GM12891 (cell line): Measurements from ENCODE around the gene SLIT1.

Source experiments
- DNase-seq: peaks from one replicate; pipeline ENCODE4 v3.0.0; 2011; ENCODE audit warnings: low spot score; ENCODE audit not compliant: insufficient read length
- FAIRE-seq: peaks from 2 replicates; lab custom pipeline; 2011; peaks lifted over from hg19 to GRCh38; lab: Jason Lieb, UNC
- PAX5 ChIP-seq: IDR thresholded peaks from 2 replicates; pipeline ENCODE4 v1.6.1; 2011; ENCODE audit warnings: low read length, moderate library complexity, mild to moderate bottlenecking; ENCODE audit not compliant: insufficient read depth, severe bottlenecking
- POLR2A ChIP-seq: IDR thresholded peaks from 2 replicates; pipeline ENCODE4 v1.6.1; 2011; ENCODE audit warnings: low read depth, low read length, control low read depth
- POLR2AphosphoS5 ChIP-seq: IDR thresholded peaks from 2 replicates; pipeline ENCODE4 v1.6.1; 2011; ENCODE audit warnings: low read depth, low read length, control low read depth
- POU2F2 ChIP-seq: IDR thresholded peaks from 2 replicates; pipeline ENCODE4 v1.6.1; 2011; ENCODE audit warnings: low read depth, mild to moderate bottlenecking, control low read depth, low read length, moderate library complexity
- SPI1 ChIP-seq: IDR thresholded peaks from 2 replicates; pipeline ENCODE4 v1.6.1; 2011; ENCODE audit warnings: low read depth, low read length, control low read depth
- TAF1 ChIP-seq: IDR thresholded peaks from 2 replicates; pipeline ENCODE4 v1.6.1; 2011; ENCODE audit warnings: low read depth, low read length, control low read depth

SLIT1 gene

DNA sequence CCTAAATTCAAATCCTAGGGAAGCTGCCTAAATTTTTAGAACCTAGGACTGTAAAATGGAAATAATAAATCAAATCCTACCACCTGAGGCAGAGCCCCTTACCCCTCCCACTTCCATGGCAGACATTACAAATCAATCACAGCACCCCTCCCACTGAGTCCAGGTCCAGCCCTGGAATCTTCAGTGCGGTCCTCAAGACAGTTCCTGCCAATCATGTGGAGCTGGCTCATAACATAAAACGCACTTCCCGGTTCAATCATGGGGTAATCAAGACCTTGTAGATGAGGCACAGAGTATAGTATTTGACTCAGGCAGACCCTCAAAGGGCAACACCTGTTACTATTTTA lies 157.0 kb downstream of the SLIT1 start:
- FAIRE-seq, result no peak
- no peak for DNase-seq
- TF ChIP-seq POLR2AphosphoS5 (no peak), POU2F2 (no peak), SPI1 (no peak), PAX5 (no peak), POLR2A (no peak), TAF1 (no peak)

GRCh38 chr10:97028126-97028831 lies 157.5 kb downstream of the SLIT1 start:
- TF ChIP-seq POU2F2 (no peak), TAF1 (no peak), POLR2AphosphoS5 (no peak), SPI1 (no peak), PAX5 (no peak), POLR2A (no peak)
- no peak for FAIRE-seq
- DNase-seq, result no peak

- DNase-seq, result no peak
- TF ChIP-seq PAX5, result no peak
- no peak for TF ChIP-seq POLR2AphosphoS5
- no peak for TF ChIP-seq POLR2A
- TF ChIP-seq TAF1, result no peak
- no peak for TF ChIP-seq SPI1
- TF ChIP-seq POU2F2, result no peak
- peak; percentile 78 for FAIRE-seq
These were observed 160.0 kb downstream of the SLIT1 start for GRCh38 chr10:97025613-97026242.

GRCh38 chr10:97024168-97025073 lies 161.3 kb downstream of the SLIT1 start:
- FAIRE-seq, result peak; percentile 55
- TF ChIP-seq PAX5, result no peak
- TF ChIP-seq POLR2A, result no peak
- no peak for TF ChIP-seq SPI1
- TF ChIP-seq TAF1, result no peak
- no peak for TF ChIP-seq POLR2AphosphoS5
- no peak for TF ChIP-seq POU2F2
- no peak for DNase-seq

DNA sequence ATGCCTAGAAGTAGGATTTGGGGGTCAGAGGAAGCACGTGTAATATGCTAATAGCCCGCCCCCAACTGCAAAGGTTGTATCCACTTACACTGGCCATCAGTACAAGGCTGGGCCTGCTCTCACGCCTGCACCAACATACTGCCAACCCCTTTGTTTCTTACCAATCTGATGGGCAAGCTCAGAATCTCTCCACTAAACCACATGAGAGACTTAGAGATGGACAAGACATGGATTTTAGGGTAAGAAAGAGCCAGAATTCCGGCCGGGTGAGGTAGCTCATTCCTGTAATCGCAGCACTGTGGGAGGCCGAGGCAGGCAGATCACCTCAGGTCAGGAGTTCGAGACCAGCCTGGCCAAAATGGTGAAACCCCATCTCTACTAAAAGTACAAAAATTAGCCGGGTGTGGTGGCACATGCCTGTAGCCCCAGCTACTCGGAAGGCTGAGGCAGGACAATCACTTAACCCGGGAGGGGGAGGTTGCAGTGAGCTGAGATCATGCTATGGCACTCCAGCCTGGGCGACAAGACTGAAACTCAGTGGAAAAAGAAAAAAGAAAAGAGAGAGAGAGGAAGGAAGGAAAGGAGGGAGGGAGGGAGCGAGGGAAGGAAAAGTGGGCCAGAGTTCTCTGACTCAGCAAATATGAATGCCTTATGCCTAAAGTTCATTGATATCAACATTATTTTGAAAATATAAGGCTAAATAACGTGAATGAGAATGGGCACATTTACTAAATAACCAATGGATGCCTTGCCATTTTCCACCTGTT lies 162.2 kb downstream of the SLIT1 start:
- no peak for DNase-seq
- TF ChIP-seq POU2F2 (no peak), POLR2A (no peak), POLR2AphosphoS5 (no peak), TAF1 (no peak)
- no peak for FAIRE-seq

DNA sequence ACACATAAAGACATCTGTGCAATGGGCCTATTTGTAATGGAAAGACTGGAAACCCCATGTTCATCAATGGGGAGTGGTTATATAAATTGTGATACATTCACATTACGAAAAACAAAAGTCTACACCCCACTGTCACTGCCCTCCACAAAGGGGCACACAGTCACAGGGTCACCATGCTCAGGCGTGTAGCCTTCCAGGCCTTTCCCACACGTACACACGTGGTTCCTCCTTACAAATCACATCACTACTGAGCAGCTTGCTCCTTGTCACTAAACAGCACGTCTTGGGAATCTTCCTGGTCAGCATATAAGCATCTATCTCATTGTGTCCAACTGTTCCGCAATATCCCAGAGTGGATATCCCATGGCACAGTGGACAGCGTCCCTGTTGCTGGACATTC lies 163.1 kb downstream of the SLIT1 start:
- DNase-seq (no peak), FAIRE-seq (no peak)
- no peak for TF ChIP-seq TAF1
- TF ChIP-seq POLR2AphosphoS5, result no peak
- no peak for TF ChIP-seq SPI1
- TF ChIP-seq POLR2A, result no peak

GRCh38 chr10:97020452-97021400 lies 165.0 kb downstream of the SLIT1 start:
- TF ChIP-seq SPI1 (no peak), POLR2A (no peak), PAX5 (no peak), TAF1 (no peak), POU2F2 (no peak), POLR2AphosphoS5 (no peak)
- DNase-seq (no peak), FAIRE-seq (no peak)

DNA sequence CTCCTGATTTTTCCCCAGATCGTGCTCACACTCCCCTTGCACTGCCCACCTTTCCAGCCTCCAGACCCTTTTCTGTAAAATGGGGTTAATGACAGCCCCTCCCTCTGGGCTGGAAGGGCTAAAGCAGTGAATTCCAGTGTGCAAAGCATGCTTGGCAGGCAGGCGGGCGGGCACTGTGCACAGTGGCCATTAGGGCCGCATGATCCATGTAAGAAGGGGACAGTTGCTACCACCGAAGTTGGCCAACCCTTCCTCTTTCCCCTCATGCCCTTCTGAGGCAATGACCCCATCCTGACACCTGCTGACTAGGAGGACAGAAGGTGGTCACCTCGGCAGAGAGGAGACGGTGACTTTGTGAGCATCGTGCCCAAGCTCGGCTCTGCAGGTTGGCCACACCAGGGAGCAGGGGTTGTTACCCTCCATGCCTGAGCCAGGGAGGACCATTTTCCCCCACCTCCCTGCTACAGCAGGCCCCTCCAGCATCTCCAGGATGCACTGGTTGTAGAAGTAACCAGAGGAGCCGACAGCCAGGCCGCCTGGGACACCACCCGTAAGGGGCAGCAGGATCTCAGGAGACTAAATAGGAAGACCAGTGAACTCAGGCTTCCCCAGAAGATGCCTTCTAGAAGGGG lies 166.4 kb downstream of the SLIT1 start:
- FAIRE-seq (no peak), DNase-seq (no peak)
- TF ChIP-seq POLR2AphosphoS5 (no peak), POLR2A (no peak), SPI1 (no peak), POU2F2 (no peak), TAF1 (no peak), PAX5 (no peak)
